GM21390 (cell line): ENCODE measurements around the gene ASMTL.
"Not testable (repeated sequence)": the region's sequence is repeated elsewhere in the genome, so short reads cannot be mapped to it uniquely, and the experiment has no call there.

ENCODE experiments used
- ATAC-seq: cut with Tn5 transposase; IDR thresholded peaks from one replicate; pipeline ENCODE4 v1.9.1; 2021; ENCODE audit not compliant: unreplicated experiment

Gene ASMTL

GRCh38 chrX:1452516-1453394 is at the start of gene ASMTL:
Gene ASMTL, minus strand, starts transcription at chrX:1452909. Its CDS starts 69 bp downstream, at chrX:1452840.
- peak; percentile 73 for ATAC-seq

- ATAC-seq, result peak; percentile 39
These were observed 49.5 kb upstream of the ASMTL start for GRCh38 chrX:1502241-1502640.

GRCh38 chrX:1500701-1501624 is 48.3 kb upstream of the ASMTL start:
- peak; percentile 59 for ATAC-seq

DNA sequence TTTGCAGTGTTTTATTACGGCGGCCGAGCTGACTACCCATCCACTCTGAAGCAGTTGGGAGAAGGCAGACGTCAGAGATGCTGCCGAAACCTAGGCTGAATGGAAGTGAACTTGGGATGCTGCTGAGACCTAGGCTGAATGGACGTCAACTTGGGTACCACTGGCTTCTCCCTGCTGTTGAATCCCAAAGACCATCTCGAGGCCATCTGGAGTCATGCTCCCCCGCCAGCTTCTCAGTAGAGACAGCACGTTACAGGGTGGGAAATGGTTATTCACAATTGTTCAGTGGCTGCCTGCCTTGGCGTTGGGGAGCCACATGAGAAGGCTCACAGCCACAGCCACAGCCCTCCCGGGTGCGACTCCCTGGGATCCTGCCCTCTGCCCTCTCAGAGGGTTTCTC is 43.4 kb upstream of the ASMTL start:
- ATAC-seq, result no peak

- ATAC-seq, result peak; percentile 49
These were observed 41.3 kb upstream of the ASMTL start for GRCh38 chrX:1493877-1494510.

GRCh38 chrX:1493412-1493811 is 40.7 kb upstream of the ASMTL start:
- peak; percentile 10 for ATAC-seq

GRCh38 chrX:1492421-1493012 is 39.8 kb upstream of the ASMTL start:
- no peak for ATAC-seq

GRCh38 chrX:1491851-1492349 is 39.2 kb upstream of the ASMTL start:
- ATAC-seq, result peak; percentile 67

DNA sequence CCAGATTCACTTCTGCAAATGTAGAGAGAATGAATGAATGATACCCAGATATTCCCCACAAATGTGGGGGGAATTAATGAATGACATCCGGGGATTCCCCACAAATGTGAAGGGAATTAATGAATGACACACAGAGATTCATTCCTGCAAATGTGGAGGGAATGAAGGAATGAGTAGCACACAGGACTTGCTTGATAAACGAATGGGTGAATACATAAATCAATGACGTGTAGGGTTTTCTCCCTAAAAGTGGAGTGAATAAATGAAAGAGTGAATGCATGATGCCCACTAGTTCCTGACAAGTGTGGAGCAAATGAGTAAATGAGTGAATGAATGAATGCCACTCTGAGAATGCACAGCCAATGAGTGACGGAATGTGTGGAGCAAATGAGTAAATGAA is 38.5 kb upstream of the ASMTL start:
- ATAC-seq, result not testable (repeated sequence)

GRCh38 chrX:1490723-1491122 is 38.0 kb upstream of the ASMTL start:
- ATAC-seq, result not testable (repeated sequence)

DNA sequence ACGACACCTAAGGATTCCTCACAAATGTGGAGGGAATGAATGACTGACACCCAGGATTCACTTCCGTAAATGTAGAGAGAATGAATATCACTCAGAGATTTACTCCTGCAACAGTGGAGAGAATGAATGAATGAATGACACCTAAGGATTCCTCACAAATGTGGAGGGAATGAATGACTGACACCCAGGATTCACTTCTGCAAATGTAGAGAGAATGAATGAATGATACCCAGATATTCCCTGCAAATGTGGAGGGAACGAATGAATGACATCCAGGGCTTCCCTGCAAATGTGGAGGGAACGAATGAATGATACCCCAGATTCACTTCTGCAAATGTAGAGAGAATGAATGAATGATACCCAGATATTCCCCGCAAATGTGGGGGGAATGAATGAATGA is 36.6 kb upstream of the ASMTL start:
- not testable (repeated sequence) for ATAC-seq

GRCh38 chrX:1488745-1489144 is 36.0 kb upstream of the ASMTL start:
- no peak for ATAC-seq

GRCh38 chrX:1488141-1488540 is 35.4 kb upstream of the ASMTL start:
- no peak for ATAC-seq

- no peak for ATAC-seq
These were observed 34.7 kb upstream of the ASMTL start for GRCh38 chrX:1487401-1487800.

DNA sequence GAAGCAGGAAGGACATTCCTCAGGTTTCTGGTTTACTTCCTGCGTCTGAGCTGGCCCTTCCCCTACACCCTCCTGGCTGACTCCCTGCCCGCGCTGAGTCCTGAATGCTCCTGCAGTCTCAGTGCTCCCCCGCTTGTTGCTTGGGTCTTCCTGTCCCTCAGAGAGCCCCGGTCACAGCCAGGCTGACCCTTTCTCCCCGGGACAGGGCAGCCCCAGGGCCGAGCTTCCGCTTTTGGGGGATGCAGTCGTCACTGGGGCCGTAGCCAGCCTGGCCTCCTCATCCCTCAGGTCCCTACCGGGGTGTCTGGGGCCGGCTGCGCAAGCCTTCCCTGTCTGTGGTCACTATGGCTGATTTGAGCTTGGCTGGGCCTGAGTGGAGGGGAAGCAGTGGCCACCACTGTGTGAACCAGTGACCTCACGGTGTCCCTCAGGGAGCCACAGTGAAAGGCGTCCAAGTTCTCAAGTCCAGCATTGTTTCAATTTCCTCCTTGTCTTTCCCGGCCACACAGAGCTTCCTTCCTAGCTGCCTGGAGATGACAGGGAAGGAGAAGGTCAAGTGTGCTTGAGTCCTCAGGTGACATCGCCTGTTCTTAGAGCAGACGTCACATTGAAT is 34.1 kb upstream of the ASMTL start:
- ATAC-seq, result no peak

- ATAC-seq, result no peak
These were observed 33.5 kb upstream of the ASMTL start for GRCh38 chrX:1486177-1486576.

DNA sequence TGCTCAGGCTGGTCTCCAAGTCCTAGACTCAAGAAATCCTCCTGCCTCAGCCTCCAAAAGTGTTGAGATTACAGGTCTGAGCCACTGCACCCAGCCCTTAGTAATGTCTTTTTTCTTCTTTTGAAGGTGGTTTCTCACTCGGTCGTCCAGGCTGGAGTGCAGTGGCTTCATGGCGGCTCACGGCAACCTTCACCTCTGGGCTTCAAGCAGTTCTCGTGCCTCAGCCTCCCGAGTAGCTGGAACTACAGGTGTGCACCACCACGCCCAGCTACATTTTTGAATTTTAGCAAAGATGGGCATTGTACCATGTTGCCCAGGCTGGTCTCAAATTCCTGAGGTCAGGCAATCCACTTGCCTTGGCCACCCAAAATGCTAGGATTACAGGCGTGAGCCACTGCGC is 32.3 kb upstream of the ASMTL start:
- ATAC-seq, result no peak

DNA sequence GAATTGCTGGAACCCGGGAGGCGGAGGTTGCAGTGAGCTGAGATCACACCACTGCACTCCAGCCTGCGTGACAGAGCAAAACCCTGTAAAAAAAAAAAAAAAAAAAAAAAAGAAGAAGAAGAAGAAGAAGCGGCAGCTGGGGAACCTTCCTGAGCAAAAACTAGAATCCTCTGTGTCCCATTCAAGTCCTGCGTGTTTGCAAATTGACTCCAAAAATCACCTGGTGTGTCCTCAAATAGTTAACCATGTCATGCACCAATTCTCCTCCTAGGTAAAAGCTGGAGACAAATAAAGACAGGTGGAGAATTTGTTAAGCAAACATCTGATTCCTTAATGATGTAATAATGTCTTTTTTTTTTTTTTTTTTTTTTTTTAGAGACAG is 31.9 kb upstream of the ASMTL start:
- ATAC-seq, result no peak

DNA sequence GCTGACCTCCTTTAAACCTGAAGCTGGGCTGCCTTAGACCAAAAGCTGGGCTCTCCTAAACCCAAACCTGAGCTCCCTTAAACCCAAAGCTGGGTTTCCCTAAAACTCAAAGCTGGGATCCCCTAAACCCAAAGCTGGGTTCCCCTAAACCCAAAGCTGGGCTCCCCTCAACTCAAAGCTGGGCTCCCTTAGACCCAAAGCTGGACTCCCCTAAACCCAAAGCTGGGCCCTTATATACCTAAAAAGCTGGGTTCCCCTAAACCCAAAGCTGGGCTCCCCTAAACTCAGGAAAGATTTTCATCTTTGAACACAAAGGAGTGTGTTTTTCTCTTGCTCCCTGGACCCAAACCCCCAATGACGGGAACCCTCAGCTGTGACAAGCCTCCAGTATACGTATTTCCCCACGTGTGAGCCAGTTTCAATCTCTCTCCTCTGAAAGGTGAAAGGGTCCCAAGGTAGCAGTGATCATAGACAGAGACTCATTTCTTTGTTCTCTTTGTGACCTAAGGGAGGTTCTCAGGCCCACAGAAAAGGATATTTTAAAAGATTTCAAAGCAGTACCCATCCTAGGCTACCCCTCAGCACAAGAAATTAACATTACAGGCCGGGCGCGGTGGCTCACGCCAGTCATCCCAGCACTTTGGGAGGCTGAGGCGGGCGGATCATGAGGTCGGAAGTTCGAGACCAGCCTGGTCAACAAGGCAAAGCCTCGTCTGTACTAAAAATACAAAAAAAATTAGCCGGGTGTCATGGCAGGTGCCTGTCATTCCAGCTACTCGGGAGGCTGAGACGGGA is 31.3 kb upstream of the ASMTL start:
- ATAC-seq, result peak; percentile 40
